GM23248 (cell line): ENCODE measurements around the gene AIF1. TPM values are rescaled to one million over a fixed set of nuclear protein-coding genes. Genes with fewer than 3 reads are reported as not detected.

Experiments used
- DNase-seq: peaks from one replicate; pipeline ENCODE4 v3.0.0-alpha.2; 2015
- H2AFZ ChIP-seq: fragments of 200-600 bp; sonication (generic); 2 replicates; pipeline ENCODE4 v1.6.1; 2016; ENCODE audit warnings: antibody characterized with exemption
- H3F3A ChIP-seq: fragments of 200-600 bp; sonication (generic); 2 replicates; pipeline ENCODE4 v1.6.1; 2016; ENCODE audit warnings: mild to moderate bottlenecking, antibody characterized with exemption, mixed run types; ENCODE audit not compliant: insufficient read depth
- H3K27ac ChIP-seq: fragments of 200-600 bp; sonication (generic); 2 replicates; pipeline ENCODE4 v1.5.1; 2016; ENCODE audit warnings: mild to moderate bottlenecking
- H3K27me3 ChIP-seq: fragments of 200-600 bp; sonication (generic); replicated peaks from 2 replicates; pipeline ENCODE4 v1.6.1; 2016; ENCODE audit warnings: mild to moderate bottlenecking; ENCODE audit not compliant: insufficient read depth
- H3K36me3 ChIP-seq: fragments of 200-600 bp; sonication (generic); 2 replicates; pipeline ENCODE4 v1.6.1; 2016; ENCODE audit warnings: low read depth, mild to moderate bottlenecking
- H3K4me1 ChIP-seq: fragments of 200-600 bp; sonication (generic); 2 replicates; pipeline ENCODE4 v1.6.1; 2016; ENCODE audit warnings: mild to moderate bottlenecking; ENCODE audit not compliant: insufficient read depth
- H3K4me2 ChIP-seq: fragments of 200-600 bp; sonication (generic); one replicate; pipeline ENCODE4 v1.6.1; 2016; ENCODE audit warnings: mild to moderate bottlenecking; ENCODE audit not compliant: unreplicated experiment
- H3K4me3 ChIP-seq: fragments of 200-600 bp; sonication (generic); 2 replicates; pipeline ENCODE4 v1.5.1; 2016; ENCODE audit warnings: mild to moderate bottlenecking
- H3K79me2 ChIP-seq: fragments of 200-600 bp; sonication (generic); 2 replicates; pipeline ENCODE4 v1.6.1; 2016; ENCODE audit warnings: mild to moderate bottlenecking; ENCODE audit not compliant: insufficient read depth
- H3K9ac ChIP-seq: fragments of 200-600 bp; sonication (generic); 2 replicates; pipeline ENCODE4 v1.6.1; 2016; ENCODE audit warnings: mild to moderate bottlenecking
- H3K9me2 ChIP-seq: fragments of 200-600 bp; sonication (generic); 2 replicates; pipeline ENCODE4 v1.6.1; 2016; ENCODE audit warnings: mixed run types, mild to moderate bottlenecking, moderate library complexity; ENCODE audit not compliant: insufficient read depth
- H3K9me3 ChIP-seq: fragments of 200-600 bp; sonication (generic); one replicate; pipeline ENCODE4 v1.6.1; 2017; ENCODE audit warnings: low read depth
- H4K20me1 ChIP-seq: fragments of 200-600 bp; sonication (generic); 2 replicates; pipeline ENCODE4 v1.6.0; 2016; ENCODE audit not compliant: insufficient read depth
- EZH2 ChIP-seq: fragments of 200-600 bp; sonication (generic); IDR thresholded peaks from 2 replicates; pipeline ENCODE4 v1.6.1; 2018; ENCODE audit warnings: antibody characterized with exemption, mild to moderate bottlenecking; ENCODE audit not compliant: insufficient read depth, poor library complexity, severe bottlenecking
- EZH2phosphoT487 ChIP-seq: fragments of 200-600 bp; sonication (generic); IDR thresholded peaks from 2 replicates; pipeline ENCODE4 v1.6.1; 2018; ENCODE audit warnings: antibody characterized with exemption, moderate library complexity, mild to moderate bottlenecking, low read depth; ENCODE audit not compliant: insufficient read depth
- WGBS, 2 experiments: methylation state at CpG; one replicate each; pipeline ENCODE4 v1.1.6; 2015 to 2017; ENCODE audit warnings: low lambda C conversion rate in 2 of 2, low coverage in 1 of 2; ENCODE audit errors: missing lambda C conversion rate in 2 of 2; 5-methylcytosine and 5-hydroxymethylcytosine counted together
- in situ Hi-C: fragments of 300-500 bp; cut with MboI; formaldehyde crosslinking; loops from 2 replicates; pipeline ENCODE4 v1.15.0; 2020
- polyA plus RNA-seq: library from polyadenylated mRNA; unstranded; fragments of >200 nt; fragmentation: Nextera tagmentation; extraction: Ambion mirVana; gene quantifications from 2 replicates; pipeline ENCODE4 v1.2.1, GENCODE V29; 2016
- total RNA-seq: library from RNA; depleted of rRNA; stranded (reverse); fragments of >200 nt; shearing (Covaris generic); gene quantifications from 2 replicates; pipeline ENCODE4 v1.2.3, GENCODE V29; 2014

AIF1 gene
- total and polyA plus RNA-seq, 2 experiments from 2014 or later: not detected

- Histone ChIP-seq H3K9me3 (no peaks in the 10 kb centered on the region), H2AFZ (no peak overlapping the region), H3K27ac (no peak overlapping the region), H3K9me2 (no peaks in the 10 kb centered on the region), H3F3A (no peaks in the 10 kb centered on the region; the same call in 1 of the 2 replicates), H3K4me3 (no peak overlapping the region), H3K27me3 (no peaks in the 10 kb centered on the region), H3K9ac (no peak overlapping the region), H3K4me1 (no peaks in the 10 kb centered on the region), H3K79me2 (no peaks in the 10 kb centered on the region), H3K4me2 (no peak overlapping the region), H3K36me3 (no peaks in the 10 kb centered on the region), H4K20me1 (no peaks in the 10 kb centered on the region)
- DNase-seq: peak; percentile 20
- 10 to 12% methylated on average over 4 of the region's 4 CpGs for WGBS, 2 experiments
- in situ Hi-C loops: no loop called here
- TF ChIP-seq EZH2 (no peak), EZH2phosphoT487 (no peak)
Measured at GRCh38 chr6:31610968-31611367, 4.1 kb upstream of the AIF1 start.

- Histone ChIP-seq H3K9ac (no peak overlapping the region), H3K36me3 (no peaks in the 10 kb centered on the region), H3K9me2 (no peaks in the 10 kb centered on the region), H3K27ac (no peak overlapping the region), H2AFZ (no peak overlapping the region), H4K20me1 (no peaks in the 10 kb centered on the region), H3K27me3 (no peaks in the 10 kb centered on the region), H3K4me1 (no peaks in the 10 kb centered on the region), H3F3A (peaks cover 4% of the 10 kb centered on the region), H3K79me2 (no peaks in the 10 kb centered on the region), H3K9me3 (no peaks in the 10 kb centered on the region), H3K4me2 (no peak overlapping the region), H3K4me3 (no peak overlapping the region)
- TF ChIP-seq EZH2phosphoT487 (no peak), EZH2 (no peak)
- DNase-seq: no peak
- 79 to 88% methylated on average over 8 of the region's 8 CpGs for WGBS, 2 experiments
- in situ Hi-C loops: no loop called here
Measured at GRCh38 chr6:31614075-31614619, 887 bp upstream of the AIF1 start.

- H3K79me2 ChIP-seq: peaks cover 2% of the 10 kb centered on the region
- H3K9ac ChIP-seq: no peak overlapping the region
- 54 to 58% methylated on average over 7 of the region's 7 CpGs for WGBS, 2 experiments
- H3K27ac ChIP-seq: no peak overlapping the region
- H3K36me3 ChIP-seq: no peaks in the 10 kb centered on the region
- no peaks in the 10 kb centered on the region for H3K9me2 ChIP-seq
- H2AFZ ChIP-seq: no peak overlapping the region
- H3K27me3 ChIP-seq: no peaks in the 10 kb centered on the region
- no peaks in the 10 kb centered on the region for H4K20me1 ChIP-seq
- TF ChIP-seq EZH2 (no peak), EZH2phosphoT487 (no peak)
- peaks cover 10% of the 10 kb centered on the region for H3F3A ChIP-seq
- DNase-seq: no peak
- H3K9me3 ChIP-seq: no peaks in the 10 kb centered on the region
- H3K4me2 ChIP-seq: no peak overlapping the region
- in situ Hi-C loops: no loop called here
- H3K4me1 ChIP-seq: no peaks in the 10 kb centered on the region
- H3K4me3 ChIP-seq: no peak overlapping the region
Measured at GRCh38 chr6:31615748-31616147, 714 bp downstream of the AIF1 start.

GRCh38 chr6:31617010-31617409 is 2.0 kb downstream of the AIF1 start:
- H3K9ac ChIP-seq: no peak overlapping the region
- H3K9me3 ChIP-seq: no peaks in the 10 kb centered on the region
- H3K4me1 ChIP-seq: 0 out of 2 replicates have a peak, but pooled peaks cover 4% of the 10 kb centered on the region
- H3K4me3 ChIP-seq: no peak overlapping the region
- in situ Hi-C loops: no loop called here
- peaks cover 15% of the 10 kb centered on the region for H3K79me2 ChIP-seq
- H3K9me2 ChIP-seq: no peaks in the 10 kb centered on the region
- H3K4me2 ChIP-seq: no peak overlapping the region
- H2AFZ ChIP-seq: no peak overlapping the region
- TF ChIP-seq EZH2 (no peak), EZH2phosphoT487 (no peak)
- no peaks in the 10 kb centered on the region for H4K20me1 ChIP-seq
- no peaks in the 10 kb centered on the region for H3K27me3 ChIP-seq
- DNase-seq: no peak
- peaks cover 19% of the 10 kb centered on the region for H3F3A ChIP-seq
- no peak overlapping the region for H3K27ac ChIP-seq
- WGBS, 2 experiments: 73 to 75% methylated on average over 2 of the region's 2 CpGs
- no peaks in the 10 kb centered on the region for H3K36me3 ChIP-seq
